22Rv1 (cell line): ENCODE measurements around the gene TNK2.

Experiments used
- CTCF ChIP-seq: fragments of 450-650 bp; IDR thresholded peaks from 2 replicates; pipeline ENCODE4 v1.5.1; 2017; ENCODE audit warnings: mild to moderate bottlenecking
- ZFX ChIP-seq: fragments of 450-650 bp; IDR thresholded peaks from 2 replicates; pipeline ENCODE4 v1.6.1; 2017; ENCODE audit warnings: antibody characterized with exemption, borderline replicate concordance

DNA sequence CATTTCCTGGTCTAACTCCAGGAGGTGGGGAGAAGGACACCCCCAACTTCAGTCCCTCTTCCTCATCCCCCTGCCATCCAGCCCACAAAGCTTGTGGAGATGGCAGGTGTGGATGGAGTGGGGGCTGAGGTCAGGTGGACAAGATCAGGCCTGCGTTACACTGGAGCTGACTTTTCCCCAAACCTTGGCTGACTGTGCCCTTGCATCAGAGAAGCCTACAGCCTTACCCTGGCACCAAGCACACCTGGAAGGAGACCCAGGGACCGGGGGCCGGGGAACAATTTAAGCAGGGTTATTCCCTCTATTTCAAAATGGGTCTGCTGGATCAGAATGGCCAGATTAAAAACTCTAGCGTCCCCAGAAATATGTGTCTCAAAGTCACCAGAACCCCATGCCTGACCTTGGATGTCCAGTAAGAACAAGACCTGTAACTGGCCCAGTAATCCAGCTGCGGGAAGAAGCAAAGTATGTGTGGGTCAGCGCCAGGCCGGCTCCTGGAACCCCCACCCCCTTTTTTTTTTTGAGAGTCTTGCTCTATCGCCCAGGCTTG lies 14.4 kb downstream of the TNK2 start:
- TF ChIP-seq CTCF, result no peak
- TF ChIP-seq ZFX, result no peak
